GM21526 (cell line): ENCODE data around the gene SIPA1L3.
"Not testable (repeated sequence)": the region's sequence is repeated elsewhere in the genome, so short reads cannot be mapped to it uniquely, and the experiment has no call there.

Source experiments
- ATAC-seq: cut with Tn5 transposase; IDR thresholded peaks from one replicate; pipeline ENCODE4 v1.9.1; 2021; ENCODE audit warnings: moderate library complexity; ENCODE audit not compliant: unreplicated experiment, low FRiP score

The SIPA1L3 gene

DNA sequence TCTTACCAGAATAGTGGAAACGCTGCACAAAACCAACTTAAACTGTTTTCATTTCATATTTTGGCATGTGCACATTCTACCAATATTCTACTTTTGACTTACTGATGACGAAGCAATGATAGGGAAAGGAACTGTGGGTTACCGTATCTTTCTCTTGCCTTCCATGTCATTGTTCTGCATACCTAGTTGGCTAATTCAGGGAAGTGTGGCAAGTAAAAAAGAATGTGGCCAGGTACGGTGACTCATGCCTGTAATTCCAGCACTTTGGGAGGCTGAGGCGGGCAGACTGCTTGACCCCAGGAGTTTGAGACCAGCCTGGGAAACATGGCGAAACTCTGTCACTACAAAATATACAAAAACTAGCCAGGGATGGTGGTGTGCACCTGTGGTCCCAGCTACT is 108.2 kb downstream of the SIPA1L3 start:
- no peak for ATAC-seq

DNA sequence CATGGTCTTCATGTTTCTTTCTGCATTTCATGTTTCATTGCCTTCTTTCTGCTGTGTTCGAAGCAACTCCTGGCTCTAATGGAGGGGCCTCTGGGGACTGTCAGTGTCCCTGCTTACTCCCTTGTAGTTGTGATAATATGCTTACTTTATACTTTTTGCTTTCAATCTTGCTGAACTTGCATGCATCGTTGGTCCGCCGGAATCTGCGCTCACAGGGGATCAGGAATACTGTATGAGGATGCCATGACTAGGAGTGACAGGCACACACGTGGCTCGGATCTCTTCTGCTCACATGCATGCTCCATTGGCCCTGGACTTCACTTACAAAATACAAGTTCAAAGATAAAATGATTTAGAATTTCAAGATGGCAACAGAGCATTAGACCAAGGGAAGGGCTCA is 108.8 kb downstream of the SIPA1L3 start:
- no peak for ATAC-seq

DNA sequence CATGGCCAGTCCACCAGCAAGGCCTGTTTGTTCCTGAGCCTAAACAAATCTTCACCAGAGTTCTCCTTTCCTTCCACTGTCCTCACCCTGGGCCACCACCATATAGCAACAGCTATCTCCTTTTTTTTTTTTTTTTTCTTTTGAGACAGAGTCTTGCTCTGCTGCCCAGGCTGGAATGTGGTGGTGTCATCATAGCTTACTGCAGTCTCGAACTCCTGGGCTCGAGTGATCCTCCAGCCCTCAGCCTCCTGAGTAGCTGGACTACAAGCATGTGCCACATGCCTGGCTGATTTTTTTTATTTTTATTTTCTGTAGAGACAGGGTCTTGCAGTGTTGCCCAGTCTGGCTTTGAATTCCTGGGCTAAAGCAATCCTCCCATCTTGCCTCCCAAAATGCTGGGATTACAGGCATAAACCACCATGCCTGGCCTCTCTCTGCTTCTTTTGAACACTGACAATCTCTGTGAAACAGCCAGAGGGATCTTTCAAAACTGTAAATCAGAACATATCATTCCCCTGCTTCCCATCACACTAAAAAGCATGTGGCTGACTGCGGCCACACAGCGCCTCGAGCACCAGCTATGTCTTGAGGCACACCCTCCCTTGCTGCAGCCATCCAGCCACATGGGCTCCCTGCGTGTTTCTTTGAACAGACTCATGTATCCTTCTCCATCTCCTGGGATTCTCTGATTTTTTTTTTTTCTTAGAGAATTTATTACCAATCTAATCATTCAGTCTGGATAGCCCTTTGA is 110.6 kb downstream of the SIPA1L3 start:
- no peak for ATAC-seq

DNA sequence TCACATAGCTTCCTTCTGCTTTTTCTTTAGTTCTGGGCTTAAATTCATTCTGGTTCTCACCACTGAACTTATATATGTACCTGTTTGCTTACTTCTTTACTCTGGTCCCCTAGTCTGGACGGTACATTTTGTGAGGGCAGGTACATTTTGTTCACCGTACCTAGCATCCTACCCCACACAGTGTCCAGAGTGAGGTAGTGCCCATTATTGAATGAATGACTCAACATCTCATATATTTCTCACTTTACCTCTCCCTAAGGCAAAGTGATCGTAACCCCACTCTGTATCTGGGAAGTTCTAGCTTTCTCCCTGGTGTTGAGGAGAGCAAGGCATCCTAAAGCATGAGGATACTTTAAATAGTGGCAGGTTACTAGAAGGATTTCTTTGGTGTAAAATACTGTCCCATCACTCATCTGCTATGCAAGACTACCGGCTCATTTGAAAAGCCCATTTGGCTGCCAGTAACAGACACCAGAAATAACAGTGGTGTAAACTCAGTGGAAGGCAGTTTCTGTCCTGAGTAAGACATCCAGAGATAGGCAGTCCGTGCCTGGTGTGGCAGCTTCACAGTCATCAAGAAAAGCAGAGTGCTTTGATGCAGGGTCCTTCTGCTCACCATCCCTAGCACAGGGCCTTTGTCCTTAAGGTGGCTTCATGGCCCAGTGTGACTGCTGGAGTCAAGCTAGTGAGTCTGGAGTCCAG is 111.8 kb downstream of the SIPA1L3 start:
- ATAC-seq = no peak

DNA sequence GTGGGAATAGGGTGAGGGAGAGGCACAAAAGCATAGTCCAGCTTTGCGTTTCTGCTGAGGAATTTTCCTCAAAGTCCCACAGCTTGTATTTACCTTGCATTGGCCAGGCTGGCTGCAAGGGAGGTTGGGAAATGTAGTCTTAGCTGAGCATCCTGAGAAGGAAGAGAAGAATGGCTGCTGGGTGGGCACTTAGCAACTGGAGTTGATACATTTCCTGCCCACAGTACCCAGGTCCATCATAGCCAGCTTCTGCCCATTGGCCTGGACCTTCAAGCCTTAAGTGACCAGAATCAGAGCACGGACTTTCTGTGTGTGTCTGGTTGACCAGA is 112.4 kb downstream of the SIPA1L3 start:
- no peak for ATAC-seq

DNA sequence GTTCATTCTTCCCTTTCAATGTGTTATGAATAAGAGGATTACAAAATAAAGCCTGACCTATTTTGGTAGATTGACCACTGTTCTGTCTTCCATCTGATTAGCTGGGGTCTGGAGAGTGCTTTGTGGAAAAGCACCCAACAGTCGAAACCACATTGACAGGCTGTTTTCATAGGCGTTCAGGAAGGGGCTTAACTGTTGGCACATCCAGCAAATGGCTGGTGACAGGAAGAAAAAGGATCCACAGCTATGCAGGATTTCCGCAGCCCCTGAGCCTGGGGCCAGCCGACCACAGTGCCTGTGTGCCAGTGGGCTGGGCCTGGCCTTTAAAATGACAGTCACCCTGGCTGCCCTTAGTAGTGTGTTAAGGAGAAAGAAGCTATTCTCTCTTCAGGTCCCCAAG is 113.3 kb downstream of the SIPA1L3 start:
- no peak for ATAC-seq

DNA sequence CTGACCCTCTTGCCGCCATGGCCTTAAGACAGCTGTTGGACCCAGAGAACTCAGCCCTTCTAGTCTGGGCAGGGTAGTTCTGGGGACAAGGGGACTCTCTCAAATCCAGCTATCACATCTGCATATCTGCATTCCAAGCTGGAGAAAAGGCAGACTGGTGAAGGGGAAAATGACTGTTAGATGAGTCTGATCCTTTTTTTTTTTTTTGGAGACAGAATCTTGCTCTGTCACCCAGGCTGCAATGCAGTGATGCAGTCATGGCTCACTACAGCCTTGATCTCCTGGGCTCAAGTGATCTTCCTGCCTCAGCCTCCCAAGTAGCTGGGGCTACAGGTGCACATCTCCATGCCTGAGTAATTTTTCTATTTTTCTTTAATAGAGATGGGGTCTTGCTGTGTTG is 114.3 kb downstream of the SIPA1L3 start:
- no peak for ATAC-seq

DNA sequence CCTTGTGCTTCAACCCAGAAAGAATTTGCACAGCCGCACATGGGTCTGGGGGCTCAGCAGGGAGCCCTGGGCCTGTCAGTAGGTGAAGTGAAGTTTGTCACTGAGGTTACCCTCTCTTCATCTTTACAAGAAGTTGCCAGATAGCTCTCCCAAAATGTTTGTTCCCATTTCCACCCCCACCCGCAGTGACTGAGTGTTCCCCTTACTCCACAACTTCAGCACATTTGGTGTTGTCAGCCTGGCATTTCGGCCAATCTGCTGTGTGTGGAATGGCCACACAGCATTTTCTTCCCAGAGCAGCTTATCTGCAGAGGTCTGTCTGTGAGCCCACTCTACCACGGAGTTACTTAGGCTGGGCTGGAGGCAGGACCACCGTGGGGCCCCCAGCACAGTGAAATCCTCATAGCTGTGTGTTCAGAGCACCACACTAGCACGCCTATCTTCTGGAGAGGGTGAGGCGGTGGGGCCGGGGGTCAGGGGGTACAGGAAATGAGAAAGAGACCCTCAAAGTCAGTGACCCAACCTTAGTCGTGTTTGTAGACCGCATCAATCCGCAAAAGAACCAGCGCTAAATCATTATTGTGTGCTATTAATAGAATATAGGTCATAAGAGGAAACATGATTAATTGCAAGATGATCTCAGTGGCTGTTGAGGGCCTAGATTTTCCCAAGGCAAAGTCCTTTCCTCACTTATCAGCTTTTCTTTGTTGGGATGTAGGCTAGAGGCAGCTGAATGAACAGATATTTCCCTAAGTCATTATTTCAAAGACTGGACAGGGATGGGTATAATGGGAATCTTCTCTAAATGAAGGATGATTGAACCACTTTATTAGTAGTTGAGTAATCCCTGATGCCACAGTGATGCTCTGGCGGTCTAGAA is 116.0 kb downstream of the SIPA1L3 start:
- no peak for ATAC-seq

DNA sequence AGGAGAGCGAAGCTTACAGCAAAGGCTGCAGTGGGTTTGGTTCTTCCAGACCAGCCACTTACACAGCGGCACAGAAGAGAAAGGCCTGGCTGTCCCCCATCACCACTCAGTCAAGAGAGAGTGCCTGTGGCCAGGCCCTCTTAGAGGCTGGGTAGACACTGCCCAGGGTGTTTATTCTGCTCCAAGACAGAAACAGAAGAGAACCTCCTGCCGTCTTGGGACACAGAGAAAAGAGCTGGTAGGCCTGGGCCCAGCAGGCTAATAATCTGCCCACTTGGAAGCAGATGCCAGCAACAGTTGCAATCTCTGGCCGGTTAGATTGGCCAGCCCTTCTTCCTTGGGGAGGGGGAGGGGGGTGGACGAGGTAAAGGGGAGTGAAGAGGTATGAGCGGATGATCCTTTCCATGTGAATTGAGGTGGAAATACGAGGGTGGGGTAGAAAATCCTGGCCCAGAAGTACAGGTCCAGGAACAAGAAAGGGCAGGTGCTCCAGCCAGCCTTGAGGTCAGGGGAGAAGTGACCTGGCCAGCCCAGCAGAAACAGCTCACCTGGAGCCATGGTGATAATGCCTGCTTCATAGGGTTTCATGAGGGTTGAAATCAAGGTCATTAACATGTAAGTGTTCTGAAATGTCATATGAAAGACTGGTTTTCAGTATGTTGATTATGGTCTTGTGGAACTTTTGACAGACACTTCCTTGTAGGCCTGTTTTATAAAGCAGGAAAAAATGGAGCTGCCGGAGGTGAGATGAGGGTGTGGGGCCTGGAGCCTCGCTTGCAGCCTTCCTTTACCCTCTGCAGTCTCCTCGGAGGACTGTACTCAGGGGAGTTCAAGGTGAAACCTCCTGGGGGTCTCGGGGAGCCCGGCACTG is 116.9 kb downstream of the SIPA1L3 start:
- ATAC-seq = no peak

DNA sequence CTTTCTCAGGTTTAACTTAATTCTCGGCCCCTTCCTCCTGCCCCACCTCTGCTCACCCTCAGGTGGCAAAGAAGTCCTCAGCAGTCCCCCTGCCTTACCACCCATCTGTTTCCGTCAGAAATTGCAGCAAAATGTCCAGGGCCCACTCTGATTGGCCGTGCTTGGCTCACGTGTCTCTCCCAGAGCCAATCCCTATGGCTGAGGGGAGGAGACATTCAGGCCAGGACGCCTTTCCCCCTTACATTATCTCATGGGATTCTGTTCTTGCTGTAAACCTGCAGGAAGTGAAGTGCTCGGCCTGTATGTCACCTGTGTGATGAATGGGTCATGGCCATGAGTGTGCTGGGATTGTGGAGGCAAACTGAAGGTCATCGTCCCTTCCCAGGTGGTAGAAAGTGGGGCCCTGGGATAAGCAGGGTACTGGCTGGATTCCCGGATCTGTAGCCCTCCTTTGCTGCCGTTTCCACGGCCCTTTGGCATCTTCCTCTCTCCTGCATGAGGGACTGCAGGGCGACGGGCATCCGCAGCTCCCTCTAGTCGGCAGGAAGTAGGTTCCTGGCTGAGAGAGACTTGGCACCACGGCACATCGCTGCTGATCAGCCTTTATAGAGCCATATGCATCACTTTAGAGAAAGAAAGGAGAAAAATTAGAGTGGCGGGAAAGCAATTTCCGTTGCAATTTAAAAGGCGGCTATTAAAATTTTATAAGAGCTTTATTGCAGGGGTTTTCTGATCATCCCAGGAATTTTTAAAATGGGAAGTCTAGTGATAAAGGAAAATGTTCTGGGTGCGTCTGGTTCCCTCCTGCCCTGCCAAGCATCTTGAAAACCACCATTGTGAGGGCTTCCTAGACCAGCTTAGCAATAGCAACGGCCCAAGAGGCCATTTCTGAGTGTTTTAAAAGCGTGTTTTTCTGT is 118.2 kb downstream of the SIPA1L3 start:
- no peak for ATAC-seq

DNA sequence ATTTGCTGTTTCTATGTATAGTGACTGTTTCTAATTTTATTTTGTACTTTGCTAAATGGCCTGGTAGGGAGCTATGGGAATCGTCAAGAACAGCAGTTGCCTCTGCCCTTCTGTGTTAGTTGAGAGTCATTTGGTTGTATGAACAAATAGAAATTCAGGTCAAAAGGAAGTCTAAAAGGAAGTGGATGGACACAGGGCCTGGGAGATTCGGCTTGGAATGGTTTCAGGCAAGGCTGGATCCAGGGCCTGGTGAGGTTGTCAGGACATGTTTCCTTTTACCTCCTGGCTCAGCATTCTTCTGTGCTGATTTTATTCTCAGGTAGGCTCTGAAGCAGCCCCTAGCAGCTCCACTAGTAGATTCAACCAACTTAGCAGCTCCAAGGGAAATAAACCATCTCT is 118.9 kb downstream of the SIPA1L3 start:
- no peak for ATAC-seq

DNA sequence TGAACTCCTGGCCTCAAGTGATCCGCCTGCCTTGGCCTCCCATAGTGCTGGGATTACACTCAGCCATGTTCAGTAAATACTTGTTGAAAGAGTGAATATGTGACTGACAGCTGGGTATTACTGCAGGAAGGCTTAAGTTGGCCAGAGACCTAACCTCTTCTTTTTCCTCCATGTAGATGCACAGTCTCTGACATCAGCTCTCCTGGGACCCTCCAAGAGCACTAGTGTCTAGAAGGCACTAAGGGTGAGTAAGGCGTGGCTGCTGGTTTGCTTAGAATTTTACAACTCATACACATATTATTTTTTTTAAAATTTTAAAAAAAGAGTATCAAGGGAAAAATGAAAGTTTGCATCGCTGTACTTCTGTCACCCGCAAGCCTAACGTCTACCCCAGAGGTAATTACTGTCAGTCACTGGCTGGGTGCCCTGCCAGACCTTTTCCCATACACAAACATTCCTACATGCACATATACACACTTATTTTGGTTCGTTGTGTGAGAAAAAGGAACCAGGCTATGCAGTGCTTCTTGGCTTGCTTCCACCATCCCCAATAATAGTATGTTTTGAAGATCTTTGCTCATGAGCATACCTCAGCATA is 122.0 kb downstream of the SIPA1L3 start:
- ATAC-seq = no peak

DNA sequence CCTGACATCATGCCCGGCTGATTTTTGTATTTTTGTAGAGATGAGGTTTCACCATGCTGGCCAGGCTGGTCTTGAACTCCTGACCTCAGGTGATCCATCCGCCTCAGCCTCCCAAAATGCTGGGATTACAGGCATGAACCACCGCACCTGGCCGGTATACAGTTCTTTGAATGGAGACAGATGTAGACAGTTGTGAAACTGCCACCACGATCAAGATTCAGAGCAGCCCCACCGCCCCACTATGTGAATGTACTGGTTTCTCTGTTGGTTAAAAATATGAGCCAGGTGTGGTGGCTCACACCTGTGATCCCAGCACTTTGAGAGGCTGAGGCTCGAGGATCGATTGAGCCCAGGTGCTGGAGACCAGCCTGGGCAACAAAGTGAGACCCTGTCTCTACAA is 123.0 kb downstream of the SIPA1L3 start:
- not testable (repeated sequence) for ATAC-seq

DNA sequence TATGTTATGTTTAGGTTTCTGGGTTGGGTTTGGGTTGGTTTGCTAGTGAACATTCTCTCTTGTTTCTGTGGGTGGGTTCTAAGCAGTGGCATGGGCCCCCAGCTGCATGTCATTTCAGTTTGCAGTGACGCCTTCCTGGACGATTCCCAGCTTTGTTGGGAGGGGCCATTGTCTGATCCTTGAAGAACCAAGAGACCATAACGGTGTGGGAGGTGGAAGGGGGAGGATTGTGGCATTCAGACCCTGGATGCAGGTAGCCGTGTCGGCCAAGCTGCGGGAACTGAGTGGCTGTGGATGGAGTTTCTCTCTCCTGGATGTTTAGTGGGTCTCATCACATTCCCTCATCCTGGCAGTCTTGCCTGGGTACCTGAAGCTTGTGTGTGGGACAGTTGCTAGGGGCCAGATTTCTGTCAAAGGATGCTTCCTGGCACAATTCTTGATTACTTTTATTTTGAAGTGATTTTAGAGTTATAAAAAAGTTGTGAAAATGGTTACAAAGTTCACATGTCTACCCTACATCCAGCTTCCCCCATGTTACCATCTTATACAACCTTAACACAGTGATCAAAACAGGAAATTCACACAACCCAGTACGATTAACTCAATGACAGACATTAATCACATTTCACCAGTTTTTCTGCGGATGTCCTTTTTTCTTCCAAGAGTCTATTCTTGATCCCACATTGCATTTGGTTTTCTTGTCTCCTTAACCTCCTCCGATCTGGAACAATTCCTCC is 123.8 kb downstream of the SIPA1L3 start:
- no peak for ATAC-seq

DNA sequence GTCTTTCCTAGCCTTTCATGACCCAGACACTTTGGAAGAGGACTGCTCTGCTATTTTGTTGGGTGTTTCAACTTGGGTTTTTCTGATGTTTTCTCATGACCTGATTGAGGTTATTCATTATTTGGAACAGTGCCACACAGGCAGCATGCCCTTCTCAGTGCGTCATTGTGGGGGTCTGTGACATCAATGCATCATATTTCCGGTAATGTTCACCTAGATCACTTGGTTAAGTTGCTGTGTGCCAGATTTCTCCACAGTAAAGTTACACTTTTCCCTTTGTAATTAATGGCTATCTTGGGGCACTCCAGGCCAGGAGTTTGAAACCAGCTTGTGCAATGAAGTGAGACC is 124.4 kb downstream of the SIPA1L3 start:
- no peak for ATAC-seq

DNA sequence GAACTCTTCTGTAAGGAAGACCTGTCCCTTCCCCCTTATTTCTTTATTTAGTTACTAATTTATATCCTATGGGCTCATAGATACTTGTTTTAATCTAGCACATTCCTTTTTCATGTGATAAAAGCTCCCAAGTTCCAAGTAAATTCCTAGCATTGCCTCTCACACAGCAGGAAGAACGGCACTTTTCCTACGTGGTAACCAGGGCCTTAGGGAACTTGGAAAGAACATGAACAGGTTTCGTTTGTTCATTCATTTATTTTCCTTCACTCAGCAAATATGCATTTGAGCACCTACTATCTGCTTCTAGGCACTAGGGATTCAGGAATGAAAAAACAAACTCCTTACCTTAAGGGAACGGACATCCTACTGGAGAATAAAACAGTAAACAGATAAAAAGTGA is 125.1 kb downstream of the SIPA1L3 start:
- no peak for ATAC-seq

DNA sequence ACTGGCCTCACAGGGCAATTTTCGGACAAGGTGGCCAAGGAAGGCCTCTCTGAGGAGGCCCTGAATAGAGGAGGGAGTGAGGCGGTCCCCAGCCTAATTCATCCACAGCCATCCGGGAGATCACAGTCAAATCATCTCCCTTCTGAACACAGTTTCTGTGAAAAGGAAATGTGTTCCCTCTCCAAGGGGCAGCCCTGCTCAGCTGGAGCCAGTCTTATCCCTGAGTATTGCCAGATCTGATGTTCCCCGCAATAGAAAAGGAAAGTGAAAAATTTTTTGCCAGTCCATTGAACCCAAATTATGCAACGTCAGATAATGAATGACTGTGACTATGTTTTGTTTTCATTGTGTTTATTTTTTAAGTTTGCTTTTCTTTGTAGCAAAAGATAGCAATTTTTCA is 125.9 kb downstream of the SIPA1L3 start:
- ATAC-seq = no peak

DNA sequence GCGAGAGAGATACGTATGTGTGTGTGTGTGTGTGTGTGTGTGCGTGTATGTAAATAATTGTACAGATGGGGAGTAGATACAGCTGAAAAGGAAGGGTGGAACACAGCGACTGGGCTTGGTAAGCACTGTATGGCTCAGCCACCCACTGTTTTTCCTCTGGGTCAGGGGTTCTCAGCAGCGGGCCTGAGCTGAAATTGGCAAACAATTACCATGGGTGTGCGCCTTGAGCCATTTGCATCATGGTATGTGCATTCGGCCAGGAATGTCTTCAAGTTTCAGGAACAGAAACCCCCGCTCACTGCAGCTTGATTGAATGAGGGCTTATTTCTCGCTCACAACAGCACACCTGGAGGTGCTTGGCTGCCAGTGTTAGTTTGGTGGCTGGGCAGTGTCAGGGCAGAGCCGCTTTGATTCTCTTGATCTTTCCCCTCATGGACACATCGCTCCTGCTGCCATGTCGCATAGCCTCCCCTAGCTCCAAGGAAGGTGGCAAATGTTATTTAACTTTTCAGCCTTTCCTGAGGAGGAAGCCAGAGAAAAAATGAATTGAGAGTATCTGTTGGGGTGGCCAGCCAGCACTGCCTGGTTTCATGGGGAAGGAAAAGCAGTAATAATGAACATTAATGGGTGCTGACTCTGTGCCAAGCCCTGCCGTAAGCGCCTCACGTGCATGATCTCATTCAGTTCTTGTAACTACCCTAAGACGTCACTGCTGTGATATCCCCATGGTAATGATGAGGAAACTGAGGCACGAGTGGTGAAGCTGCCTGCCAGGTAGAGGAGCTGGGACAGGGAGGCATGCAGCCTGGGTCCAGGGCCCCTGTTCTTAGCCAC is 126.9 kb downstream of the SIPA1L3 start:
- ATAC-seq = peak; percentile 61
